ENCODE data around the gene IGF1.
"Not testable (repeated sequence)": the region's sequence is repeated elsewhere in the genome, so short reads cannot be mapped to it uniquely, and the experiment has no call there.

IGF1 gene

GRCh38 chr12:102374190-102374589 lies 106.2 kb downstream of the IGF1 start:
- DNase-seq, result no peak

- no peak for DNase-seq
These were observed 108.3 kb downstream of the IGF1 start for GRCh38 chr12:102372087-102372486.

- no peak for DNase-seq
These were observed 109.2 kb downstream of the IGF1 start for GRCh38 chr12:102371165-102371564.

- DNase-seq, result no peak
These were observed 110.5 kb downstream of the IGF1 start for GRCh38 chr12:102369876-102370275.

- DNase-seq, result no peak
These were observed 115.0 kb downstream of the IGF1 start for GRCh38 chr12:102365365-102365764.

- no peak for DNase-seq
These were observed 115.7 kb downstream of the IGF1 start for GRCh38 chr12:102364709-102365108.

GRCh38 chr12:102356690-102357089 lies 123.7 kb downstream of the IGF1 start:
- no peak for DNase-seq

GRCh38 chr12:102354281-102354680 lies 126.1 kb downstream of the IGF1 start:
- not testable (repeated sequence) for DNase-seq

- no peak for DNase-seq
These were observed 129.0 kb downstream of the IGF1 start for GRCh38 chr12:102351322-102351721.

- DNase-seq, result no peak
These were observed 130.3 kb downstream of the IGF1 start for GRCh38 chr12:102350070-102350469.

GRCh38 chr12:102349079-102349478 lies 131.3 kb downstream of the IGF1 start:
- DNase-seq, result no peak

- DNase-seq, result no peak
These were observed 132.6 kb downstream of the IGF1 start for GRCh38 chr12:102347811-102348210.

Data from cortex of kidney (tissue), 1 donor.